Measurements from ENCODE around the gene PSMD14. TPM values are rescaled to one million over a fixed set of nuclear protein-coding genes. Genes with fewer than 3 reads are reported as not detected.

PSMD14 gene
- total RNA-seq, 1 experiment from 2014 or later = 83.7 TPM

GRCh38 chr2:161448431-161448830 lies 140.2 kb downstream of the PSMD14 start:
- H3K18ac ChIP-seq (ENCODE audit: insufficient read length, low read depth, low read length) = no peak overlapping the region
- H3K9me3 ChIP-seq (ENCODE audit: control insufficient read depth, low read depth, low read length) = no peaks in the 10 kb centered on the region
- no peak overlapping the region for H4K8ac ChIP-seq (replicated peaks; ENCODE audit: insufficient read length, low read depth, low read length)
- no peaks in the 10 kb centered on the region for H3K27me3 ChIP-seq (ENCODE audit: insufficient read depth, low read length)
- H3K56ac ChIP-seq (ENCODE audit: insufficient read length, low read depth, low read length) = no peak overlapping the region
- no peaks in the 10 kb centered on the region for H3K79me1 ChIP-seq (ENCODE audit: insufficient read depth, low read depth, low read length, poor library complexity, severe bottlenecking)
- H3K9ac ChIP-seq (ENCODE audit: extremely low read depth, insufficient read length, low read length) = no peak overlapping the region
- no peaks in the 10 kb centered on the region for H3K23me2 ChIP-seq (ENCODE audit: insufficient read length, low read depth, low read length, poor library complexity, severe bottlenecking)
- H3K79me2 ChIP-seq (ENCODE audit: insufficient read depth, low read length) = no peaks in the 10 kb centered on the region
- H4K20me1 ChIP-seq (ENCODE audit: control insufficient read depth, insufficient read depth, insufficient read length) = no peaks in the 10 kb centered on the region
- H3K4me1 ChIP-seq (ENCODE audit: insufficient read depth, low read length) = no peaks in the 10 kb centered on the region
- Mint-ChIP-seq H3K4me3 (no peak overlapping the region), H3K27me3 (ENCODE audit: low read depth) (no peaks in the 10 kb centered on the region; the same call in 1 of the 2 replicates), H3K4me1 (no peaks in the 10 kb centered on the region), H3K27ac (no peak overlapping the region), H3K9me3 (no peaks in the 10 kb centered on the region; a peak in 1 of 5 replicates), H3K36me3 (ENCODE audit: insufficient read depth in 1 of 3, low read depth in 3 of 3) (no peaks in the 10 kb centered on the region)
- DNase-seq = no peak
- H2BK20ac ChIP-seq (ENCODE audit: low read depth, low read length, poor library complexity, severe bottlenecking) = no peak overlapping the region
- H4K91ac ChIP-seq (ENCODE audit: insufficient read length, low read depth, low read length) = no peak overlapping the region
- no peak overlapping the region for H2BK120ac ChIP-seq (ENCODE audit: low read depth, low read length, poor library complexity, severe bottlenecking)
- H3K14ac ChIP-seq (ENCODE audit: insufficient read depth, low read length) = no peak overlapping the region
- TF ChIP-seq CTCF (conservative IDR thresholded peaks at IDR 0.05) = no peak
- no peak overlapping the region for H2BK15ac ChIP-seq (ENCODE audit: low read depth, low read length)
- H3K27ac ChIP-seq (ENCODE audit: insufficient read length, low read depth, low read length) = no peak overlapping the region
- no peak overlapping the region for H2AFZ ChIP-seq (ENCODE audit: low read length)
- H2AK5ac ChIP-seq (ENCODE audit: insufficient read length, low read length) = no peak overlapping the region
- H4K5ac ChIP-seq (ENCODE audit: insufficient read length, low read depth, low read length) = no peak overlapping the region
- no peak overlapping the region for H2BK5ac ChIP-seq (ENCODE audit: insufficient read length, low read length)
- H3K4me2 ChIP-seq (ENCODE audit: insufficient read depth, insufficient read length, low read length) = no peak overlapping the region
- H3K4ac ChIP-seq (ENCODE audit: low read depth, low read length) = no peak overlapping the region
- H2BK12ac ChIP-seq (ENCODE audit: insufficient read length, low read depth, low read length) = no peak overlapping the region
- no peak overlapping the region for H3K23ac ChIP-seq (ENCODE audit: insufficient read length, low read depth, low read length)
- H3T11ph ChIP-seq (ENCODE audit: low read length) = no peak overlapping the region

Other genes starting within 250 kb of the PSMD14 start
- gene TANK, start 148.0 kb upstream of the PSMD14 start, total RNA-seq (2021) = 17.3 and 23.9 TPM in 2 replicates
- gene TBR1, start 107.9 kb downstream of the PSMD14 start, total RNA-seq (2021) = 0.24 TPM in 1 of 2 replicates, not detected in the other